DMS153 treated with DMSO at 0.1 percent for 48 hours (cell line): ENCODE results near the gene BTN2A1.

ENCODE experiments used
- DNase-seq: peaks from one replicate; lab custom pipeline; 2025; ENCODE audit not compliant: unreplicated experiment; lab: John Stamatoyannopoulos, UW

Gene BTN2A1

DNA sequence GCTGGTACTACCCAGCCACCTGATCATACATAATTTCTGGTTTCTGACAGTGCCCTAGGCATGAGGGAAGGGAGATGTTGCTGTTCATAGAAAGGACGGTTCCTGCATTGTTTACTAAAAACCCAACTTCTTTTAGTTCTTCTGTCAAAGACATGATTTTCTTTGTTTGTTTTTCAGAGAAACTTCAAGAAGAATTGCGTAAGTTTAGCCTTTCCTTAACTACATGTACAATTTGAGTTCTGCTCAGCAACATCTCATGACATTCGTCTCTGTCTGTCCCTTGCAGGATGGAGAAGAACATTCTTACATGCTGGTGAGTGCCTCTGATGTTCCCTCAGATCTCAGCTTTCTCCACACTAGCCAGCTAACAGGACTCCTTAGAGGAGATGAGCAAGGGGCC is 8.0 kb downstream of the BTN2A1 start:
- DNase-seq = no peak

DNA sequence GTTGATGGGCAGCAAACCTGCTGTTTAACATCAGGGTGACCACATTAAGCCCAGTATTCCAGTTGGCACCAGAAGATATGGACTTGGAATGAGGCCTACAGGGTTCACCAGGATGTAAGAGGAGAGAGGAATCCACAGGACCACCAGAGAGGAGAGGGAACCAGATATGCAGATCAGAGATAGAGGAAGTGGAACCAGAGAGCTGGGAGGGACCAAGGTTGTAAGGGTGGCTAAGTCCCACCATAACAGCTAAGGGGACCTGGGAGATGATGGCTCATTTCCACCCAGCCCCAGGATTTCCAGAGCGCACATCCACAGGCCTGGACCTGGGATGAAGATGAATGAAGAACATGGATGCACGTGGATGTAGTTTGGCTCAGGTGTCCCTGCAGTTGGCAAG is 11.1 kb downstream of the BTN2A1 start:
- DNase-seq = no peak

DNA sequence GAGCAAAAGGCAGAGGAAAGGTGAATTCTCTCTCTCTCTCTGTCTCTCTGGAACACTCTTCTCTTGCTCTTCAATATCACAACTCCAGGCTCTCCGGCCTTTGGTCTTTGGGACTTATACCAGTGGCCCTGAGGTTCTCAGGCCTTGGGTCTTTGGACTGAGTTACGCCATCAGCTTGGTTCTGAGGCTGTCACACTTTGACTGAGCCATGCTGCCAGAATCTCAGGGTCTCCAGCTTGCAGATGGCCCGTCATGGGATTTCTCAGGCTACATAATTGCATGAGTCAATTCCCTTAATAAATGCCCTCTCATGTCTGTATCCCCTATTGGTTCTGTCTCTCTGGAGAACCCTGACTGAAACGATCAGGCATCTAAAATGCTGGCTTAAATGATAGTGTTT is 12.9 kb downstream of the BTN2A1 start:
- DNase-seq = no peak

DNA sequence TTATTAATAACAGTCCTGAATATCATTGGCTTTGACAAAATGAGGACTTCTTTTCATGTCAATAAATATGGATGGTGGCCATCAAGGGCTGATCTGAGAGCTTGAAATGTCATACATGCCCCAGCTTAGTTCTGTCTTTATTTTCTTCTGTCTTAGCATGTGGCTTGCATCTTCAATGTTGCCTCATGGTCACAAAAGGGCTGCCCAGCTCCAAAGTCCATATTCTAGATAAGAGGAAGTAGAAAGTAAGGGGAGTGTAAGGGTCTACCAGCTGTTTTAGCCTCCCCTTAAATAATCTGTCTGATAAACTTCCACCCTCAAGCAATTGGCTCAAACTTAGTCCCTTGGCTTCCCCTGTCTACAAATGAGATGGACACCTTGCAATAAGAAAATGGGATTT is 14.2 kb downstream of the BTN2A1 start:
- no peak for DNase-seq

DNA sequence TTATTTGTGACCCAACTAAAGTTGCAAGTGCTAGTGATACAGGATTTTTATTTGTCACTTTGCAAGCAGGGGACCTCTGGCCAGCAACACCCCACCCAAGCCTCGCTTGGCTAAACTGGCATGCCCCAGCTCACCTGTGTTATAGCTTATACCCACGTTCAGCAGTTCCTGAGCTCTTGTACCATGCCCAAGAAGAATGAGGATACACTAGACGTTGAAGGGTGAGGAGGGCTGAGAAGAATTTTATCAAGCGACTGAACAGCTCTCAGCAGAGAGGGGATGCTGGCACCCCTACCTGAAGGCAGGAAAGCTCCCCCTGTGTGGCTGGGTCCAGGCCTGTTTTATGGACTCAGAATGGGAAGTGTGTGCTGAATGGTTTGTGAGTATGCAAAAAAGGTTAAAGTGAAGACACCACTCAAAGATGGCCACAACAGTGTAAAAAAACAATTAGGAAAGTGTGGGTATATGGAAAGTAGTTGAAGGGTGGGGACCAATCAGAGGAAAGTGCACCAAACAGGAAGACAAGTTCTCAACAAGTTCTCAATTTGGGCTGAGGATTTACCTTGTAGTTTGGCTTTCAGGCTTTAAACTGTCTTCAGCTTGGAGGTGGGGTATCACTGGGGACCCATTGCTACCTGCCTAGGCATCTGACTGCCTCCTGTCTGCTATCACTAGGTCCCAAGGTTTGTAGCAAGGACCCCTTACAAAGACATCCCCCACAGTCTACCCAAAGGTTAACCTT is 15.0 kb downstream of the BTN2A1 start:
- no peak for DNase-seq

DNA sequence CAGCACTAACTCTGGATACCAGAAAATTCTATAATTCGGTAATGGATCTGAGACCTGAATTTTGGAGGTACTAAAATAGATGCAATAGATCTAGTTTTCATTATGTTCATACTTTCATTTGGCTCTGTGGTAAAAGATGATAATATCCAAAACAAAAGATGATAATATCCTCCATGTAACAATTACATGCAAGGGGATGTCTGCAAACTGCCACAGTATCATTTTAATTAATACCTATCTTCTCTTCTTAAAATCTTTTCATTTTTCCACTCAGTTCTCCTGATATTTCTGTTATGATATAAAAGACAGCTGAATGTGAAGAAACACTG is 15.6 kb downstream of the BTN2A1 start:
- DNase-seq = no peak

DNA sequence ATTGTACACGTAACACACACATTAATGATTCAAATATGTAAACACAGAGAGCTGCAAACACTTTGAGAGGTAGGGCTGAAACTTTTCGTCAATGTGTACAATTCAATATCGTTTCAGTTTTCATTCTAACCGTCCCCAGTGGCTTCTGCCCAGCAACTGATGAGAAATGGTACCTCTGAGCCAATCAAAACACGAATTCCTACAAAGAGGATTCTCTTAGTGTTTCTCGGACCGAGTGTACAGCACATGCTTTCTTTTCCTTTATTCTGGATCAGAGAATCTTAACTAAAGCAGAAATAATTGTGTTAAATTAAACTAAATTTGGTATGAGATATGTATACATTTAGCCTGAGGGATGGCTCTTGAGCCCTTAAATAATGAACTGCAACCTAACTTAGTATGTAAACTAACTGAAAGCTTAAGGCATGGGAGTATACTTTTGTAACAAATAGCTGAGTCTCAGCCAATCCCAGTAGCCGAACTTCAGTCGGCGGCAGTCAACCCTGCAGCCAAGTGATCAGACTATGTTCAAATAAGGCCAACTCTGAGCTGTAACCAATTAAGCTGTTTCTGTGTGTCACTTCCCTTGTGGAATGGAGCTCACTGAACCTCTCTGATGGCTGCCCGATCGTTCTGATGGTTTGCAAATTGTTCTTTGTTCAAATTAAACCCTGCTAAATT is 16.1 kb downstream of the BTN2A1 start:
- DNase-seq = peak; percentile 90

DNA sequence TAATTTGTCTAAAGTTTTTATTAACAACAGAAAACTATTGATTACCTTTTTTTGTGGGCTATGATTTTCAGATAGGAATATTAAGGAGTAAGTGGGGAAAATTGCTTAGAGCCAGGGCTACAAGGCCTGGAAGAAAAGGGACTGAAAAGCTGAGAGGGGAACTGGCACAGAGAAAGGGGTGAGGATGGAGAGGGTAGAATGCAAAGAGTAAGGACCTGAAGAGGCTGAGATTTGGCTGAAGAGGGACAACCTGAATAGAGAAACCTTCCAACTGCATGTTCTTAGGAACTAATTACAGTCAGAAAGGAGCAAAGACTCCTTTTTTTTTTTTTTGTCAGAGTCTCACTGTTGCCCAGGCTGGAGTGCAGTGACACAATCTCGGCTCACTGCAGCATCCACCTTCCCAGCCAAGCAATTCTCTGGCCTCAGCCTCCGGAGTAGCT is 16.7 kb downstream of the BTN2A1 start:
- DNase-seq = no peak

DNA sequence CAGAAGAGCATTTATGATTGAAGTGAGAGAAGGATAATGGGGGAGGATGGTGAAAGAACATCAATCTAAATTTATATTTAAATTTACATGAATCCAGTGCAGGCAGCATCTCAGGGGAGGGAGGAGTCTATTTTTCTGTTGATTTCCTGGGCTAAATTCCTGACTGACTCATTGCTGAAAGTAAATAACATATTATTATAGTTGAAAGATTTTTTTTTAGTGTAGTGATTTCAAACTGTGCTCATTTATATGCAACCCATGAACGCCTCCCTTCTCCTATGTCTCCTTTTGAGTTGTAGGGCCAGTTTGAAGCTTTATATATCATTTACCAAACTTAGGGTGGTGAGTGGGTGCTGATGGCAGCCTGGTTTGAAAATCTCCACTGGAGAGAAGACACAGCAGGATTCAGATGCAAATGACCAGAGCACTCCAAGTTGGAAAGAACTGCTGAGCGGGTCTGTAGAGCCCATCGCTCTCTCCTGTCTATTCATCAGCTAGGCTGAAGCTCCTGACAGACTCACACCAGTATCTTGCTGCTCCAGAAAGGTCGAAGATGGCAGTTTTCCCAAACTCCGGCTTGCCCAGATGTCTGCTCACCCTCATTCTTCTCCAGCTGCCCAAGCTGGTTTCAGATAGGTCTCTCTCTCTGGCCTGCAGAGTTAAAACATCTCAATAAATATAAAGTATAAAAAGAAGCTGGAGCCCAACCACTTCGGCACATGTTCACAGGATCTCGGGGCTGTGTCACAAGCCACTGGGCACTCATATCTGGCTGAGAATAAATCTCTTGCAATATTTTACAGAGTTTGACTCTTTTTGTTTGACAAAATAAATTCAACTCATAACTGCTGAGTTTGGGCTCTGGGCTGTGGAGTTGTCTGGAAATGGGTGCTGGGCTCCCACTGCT is 18.3 kb downstream of the BTN2A1 start:
- no peak for DNase-seq

DNA sequence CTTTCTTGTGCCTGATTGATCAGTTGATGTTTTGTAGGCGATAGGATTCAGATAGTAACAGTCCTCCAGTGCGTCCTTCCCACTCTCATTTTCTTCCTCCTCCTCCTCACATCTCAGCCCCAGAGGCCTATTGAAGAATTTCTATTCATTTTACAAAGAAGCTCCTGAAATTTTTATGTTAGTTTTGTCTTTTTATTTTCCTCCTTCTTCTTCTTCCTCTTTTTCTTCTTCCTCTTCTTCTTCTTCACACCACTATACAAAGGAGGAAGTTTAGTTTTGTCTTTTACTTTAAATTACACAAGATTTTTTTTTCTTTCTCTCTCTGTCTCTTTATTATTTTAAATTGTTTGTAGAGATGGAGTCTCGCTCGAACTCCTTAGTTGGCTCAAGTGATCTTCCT is 19.1 kb downstream of the BTN2A1 start:
- no peak for DNase-seq

DNA sequence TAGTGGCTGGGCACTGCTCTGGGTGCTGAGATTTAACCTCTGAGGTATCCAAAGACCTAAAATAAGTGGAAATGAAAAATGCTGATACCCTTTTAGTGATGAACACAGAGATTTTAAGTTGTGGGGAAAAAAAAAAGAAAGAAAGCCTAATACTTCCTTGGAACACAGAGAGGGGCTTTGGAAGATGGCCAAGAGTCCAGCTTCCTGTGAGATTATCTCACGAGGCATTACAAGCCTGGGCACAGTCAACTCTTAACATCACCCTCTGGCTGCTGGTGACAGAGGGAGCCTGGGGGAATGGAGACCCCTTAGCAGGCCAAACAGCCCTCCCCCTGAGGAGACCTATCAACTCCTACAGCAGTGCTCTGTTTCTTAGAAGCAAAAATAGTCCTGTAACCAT is 19.7 kb downstream of the BTN2A1 start:
- no peak for DNase-seq

DNA sequence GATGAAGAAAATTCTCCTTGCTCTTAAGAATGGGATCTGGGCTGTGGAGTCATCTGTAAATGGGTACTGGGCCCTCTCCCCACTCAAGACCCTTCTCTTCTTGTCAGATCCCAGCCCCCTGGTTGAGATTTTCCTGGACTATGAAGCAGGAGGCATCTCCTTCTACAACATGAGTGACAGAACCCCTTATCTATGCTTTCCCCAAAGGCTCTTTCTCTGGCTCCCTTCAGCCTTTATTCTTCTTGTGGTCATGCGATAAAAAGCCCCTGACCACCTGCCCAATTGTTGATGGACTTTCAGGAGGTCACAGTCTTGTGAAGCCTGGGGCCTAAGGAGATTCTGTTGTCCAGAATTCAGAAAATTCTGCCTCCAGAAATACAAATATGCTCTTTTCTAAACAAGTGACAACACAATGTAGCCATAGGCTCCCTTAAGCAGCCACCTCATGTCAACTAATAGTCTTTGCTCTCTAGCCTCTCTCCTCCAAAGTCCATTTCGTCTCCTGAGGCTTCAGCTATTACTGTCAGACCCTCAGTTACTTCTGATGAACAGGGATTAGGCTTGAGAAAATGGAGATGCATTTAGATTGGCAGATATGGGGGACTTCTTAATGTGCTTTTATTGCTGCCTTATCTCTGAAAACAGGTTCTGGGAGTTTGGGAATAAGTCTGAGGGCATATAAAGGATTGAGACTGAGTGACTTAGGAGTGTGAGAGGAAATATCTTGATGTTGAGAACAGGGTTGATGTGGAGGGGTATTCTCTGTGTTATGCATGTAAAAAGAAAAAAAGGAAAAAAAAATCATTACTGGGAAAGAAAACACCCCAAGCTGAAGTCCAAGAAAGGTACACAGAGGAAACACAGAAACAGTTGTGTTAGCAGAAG is 20.6 kb downstream of the BTN2A1 start:
- no peak for DNase-seq

DNA sequence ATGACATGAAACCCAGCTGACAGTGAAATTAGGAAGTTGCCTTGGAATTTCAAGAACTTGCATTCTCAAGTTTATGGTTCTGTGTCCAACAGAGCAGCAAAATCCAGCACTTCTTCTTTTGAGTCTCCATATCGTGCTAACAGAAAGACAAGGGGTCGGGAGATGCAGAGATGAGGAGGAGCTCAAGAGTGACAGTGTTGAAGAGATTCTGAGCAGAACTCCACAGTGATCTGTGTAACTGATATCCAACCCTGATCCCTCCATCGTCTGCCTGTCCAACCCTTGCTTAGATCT is 21.2 kb downstream of the BTN2A1 start:
- DNase-seq = no peak

DNA sequence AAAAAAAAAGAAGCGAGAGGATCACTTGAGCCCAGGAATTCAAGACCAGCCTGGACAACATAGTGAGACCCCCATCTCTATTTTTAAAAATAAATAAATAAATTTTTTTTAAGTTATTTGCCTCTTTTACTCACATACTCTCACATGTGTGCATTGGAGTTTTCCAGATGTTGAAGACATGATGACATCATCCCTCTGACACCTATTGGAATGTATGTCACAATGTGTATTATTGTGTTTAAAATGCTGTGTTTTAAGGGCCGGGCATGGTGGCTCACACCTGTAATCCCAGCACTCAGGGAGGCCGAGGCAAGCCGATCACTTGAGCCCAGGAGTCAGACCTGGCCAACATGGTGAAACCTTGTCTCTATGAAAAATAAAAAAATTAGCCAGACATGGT is 24.6 kb downstream of the BTN2A1 start:
- DNase-seq = no peak

DNA sequence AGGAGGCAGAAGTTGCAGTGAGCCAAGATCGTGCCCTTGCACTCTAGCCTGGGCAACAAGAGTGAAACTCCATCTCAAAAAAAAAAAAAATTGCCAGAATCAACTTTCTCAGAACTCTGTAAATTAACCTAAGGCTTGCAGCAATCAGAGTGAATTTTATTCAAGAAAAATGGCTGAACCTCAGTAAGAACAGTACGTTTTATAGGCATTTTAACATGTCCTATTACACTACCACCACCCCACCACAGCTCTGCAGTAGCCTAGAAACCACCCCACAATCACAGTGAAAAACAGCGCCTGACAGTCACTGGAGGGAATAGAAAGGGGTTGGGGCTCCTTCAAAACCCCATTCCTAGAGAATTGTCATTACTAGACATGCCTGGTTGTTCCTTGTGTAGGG is 26.0 kb downstream of the BTN2A1 start:
- DNase-seq = no peak

DNA sequence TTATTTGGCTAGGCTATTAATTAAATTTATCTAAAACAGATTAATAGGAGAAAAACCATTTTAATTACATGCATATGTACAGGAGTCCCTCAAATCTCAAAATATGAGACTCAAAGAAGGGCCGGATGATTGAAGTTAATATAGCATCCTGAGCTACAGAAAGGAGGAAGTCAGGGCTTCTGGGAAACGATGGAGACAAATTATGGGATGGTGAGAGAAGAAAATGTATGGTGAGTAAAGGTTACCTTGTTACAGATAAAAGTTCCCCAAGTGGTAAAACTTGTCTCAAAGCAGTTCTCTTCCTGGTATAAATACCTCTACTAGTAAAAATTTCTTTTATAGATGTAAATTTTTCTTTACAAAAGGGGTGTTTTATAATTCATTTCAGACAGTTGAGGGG is 26.4 kb downstream of the BTN2A1 start:
- DNase-seq = no peak

DNA sequence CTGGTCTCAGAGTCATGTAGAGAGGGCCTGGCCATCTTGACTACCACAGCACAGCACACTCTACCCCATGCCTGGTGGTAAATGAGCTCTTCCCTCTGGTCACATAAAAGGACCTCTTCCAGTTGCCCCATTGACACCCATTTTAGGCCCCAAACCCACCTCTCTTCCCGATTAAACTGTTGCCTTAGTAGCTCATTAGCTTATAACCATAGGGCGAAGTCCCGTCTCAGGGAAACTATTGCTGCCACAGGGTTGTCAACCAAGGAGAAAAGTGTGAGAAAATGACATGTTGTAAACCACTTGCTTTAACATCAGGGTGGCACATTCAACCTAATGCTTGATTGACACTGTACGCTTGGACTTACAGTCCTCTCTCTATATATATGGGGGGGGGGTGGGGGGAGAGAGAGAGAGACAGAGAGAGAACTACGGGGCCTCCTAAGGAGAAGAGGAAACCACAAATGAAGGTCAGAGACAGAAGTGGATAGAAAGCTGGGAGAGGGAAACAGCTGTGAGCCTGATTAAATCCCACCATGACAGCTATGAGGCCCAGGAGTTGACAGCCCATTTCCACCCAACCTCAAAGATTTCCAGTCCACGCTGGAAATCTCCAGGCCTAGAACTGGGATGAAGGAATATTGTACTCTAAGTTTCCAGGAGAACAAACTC is 27.5 kb downstream of the BTN2A1 start:
- no peak for DNase-seq

DNA sequence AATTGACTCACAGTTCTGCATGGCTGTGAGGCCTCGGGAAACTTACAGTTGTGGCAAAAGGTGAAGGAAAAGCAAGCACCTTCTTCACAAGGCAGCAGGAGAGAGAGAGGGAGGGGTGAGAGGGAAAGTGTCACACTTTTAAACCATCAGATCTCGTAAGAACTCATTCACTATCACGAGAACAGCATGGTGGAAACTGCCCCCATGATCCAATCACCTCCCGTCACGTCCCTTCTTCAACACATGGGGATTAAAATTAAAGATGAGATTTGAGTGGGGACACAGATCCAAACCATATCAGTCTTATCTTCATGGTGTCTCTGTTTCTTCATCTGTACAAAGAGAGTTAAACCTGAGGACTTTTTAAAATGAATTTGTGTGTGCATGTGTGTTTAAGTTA is 28.6 kb downstream of the BTN2A1 start:
- DNase-seq = no peak

DNA sequence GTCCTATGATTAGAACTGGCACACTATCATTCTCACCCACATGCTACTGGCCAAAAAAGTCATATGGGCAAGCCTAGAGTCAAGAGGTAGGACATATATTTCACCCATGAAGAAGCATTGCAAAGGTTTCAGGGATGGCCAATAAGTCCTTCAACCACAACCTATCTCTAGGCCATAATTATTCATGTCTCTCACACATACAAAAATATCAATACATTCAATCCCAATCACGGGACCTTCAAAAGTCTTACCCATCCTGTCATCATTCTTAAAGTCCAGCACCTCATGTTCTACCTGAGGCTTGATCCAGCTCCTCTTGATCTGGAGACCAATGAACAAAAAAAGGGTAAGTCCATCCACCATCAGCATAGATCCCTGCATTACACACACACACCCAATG is 29.7 kb downstream of the BTN2A1 start:
- DNase-seq = no peak
